ENCODE data around the gene EFCAB8. TPM values are rescaled to one million over a fixed set of nuclear protein-coding genes. Genes with fewer than 3 reads are reported as not detected.

Gene EFCAB8
- total and polyA plus RNA-seq, 4 donors = 0.08 to 0.83 (median 0.46) TPM

- no peaks in the 10 kb centered on the region for H3K27me3 ChIP-seq (ENCODE audit: control insufficient read depth in 3 of 3, insufficient read depth in 3 of 3, low read length in 2 of 3)
Measured at GRCh38 chr20:32887492-32887891, 28.8 kb downstream of the EFCAB8 start.

DNA sequence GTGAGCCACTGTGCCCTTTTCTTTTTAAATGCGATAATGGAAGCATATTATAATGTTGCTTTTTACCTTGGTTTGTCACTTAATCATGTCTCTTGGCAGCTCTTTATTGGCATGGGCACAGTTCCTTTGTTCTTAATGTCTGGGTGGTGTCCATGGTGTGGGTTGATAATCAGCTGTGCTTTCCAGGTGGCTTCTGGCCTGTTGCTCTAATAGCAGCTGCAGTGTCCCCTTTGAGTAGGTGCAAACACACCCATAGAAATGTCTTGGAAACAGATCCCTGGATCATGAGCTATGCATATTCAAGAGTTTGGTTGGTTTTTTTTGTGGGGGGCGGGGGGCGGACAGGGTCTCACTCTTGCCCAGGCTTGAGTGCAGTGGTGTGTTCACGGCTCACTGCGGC, 29.9 kb downstream of the EFCAB8 start:
- Histone ChIP-seq H3K27ac (ENCODE audit: low read depth in 1 of 2, low read length in 1 of 2) (no peak overlapping the region), H3K4me3 (no peak overlapping the region), H3K36me3 (ENCODE audit: control insufficient read depth in 4 of 4, insufficient read depth in 4 of 4, low read length in 4 of 4) (no peaks in the 10 kb centered on the region), H3K9ac (ENCODE audit: insufficient read depth in 1 of 2, low read length in 2 of 2) (no peak overlapping the region), H3K4me1 (ENCODE audit: control insufficient read depth in 5 of 5, insufficient read depth in 5 of 5, low read length in 5 of 5) (no peaks in the 10 kb centered on the region), H3K27me3 (ENCODE audit: control insufficient read depth in 3 of 3, insufficient read depth in 3 of 3, low read length in 2 of 3) (no peaks in the 10 kb centered on the region), H3K9me3 (ENCODE audit: control insufficient read depth in 4 of 4, insufficient read depth in 3 of 4, low read length in 3 of 4) (peaks cover 0 to 3% (median 0%) of the 10 kb centered on the region in 4 donors)
- DNase-seq = no peak
- TF ChIP-seq, protein P1, sequence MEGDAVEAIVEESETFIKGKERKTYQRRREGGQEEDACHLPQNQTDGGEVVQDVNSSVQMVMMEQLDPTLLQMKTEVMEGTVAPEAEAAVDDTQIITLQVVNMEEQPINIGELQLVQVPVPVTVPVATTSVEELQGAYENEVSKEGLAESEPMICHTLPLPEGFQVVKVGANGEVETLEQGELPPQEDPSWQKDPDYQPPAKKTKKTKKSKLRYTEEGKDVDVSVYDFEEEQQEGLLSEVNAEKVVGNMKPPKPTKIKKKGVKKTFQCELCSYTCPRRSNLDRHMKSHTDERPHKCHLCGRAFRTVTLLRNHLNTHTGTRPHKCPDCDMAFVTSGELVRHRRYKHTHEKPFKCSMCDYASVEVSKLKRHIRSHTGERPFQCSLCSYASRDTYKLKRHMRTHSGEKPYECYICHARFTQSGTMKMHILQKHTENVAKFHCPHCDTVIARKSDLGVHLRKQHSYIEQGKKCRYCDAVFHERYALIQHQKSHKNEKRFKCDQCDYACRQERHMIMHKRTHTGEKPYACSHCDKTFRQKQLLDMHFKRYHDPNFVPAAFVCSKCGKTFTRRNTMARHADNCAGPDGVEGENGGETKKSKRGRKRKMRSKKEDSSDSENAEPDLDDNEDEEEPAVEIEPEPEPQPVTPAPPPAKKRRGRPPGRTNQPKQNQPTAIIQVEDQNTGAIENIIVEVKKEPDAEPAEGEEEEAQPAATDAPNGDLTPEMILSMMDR (IDR thresholded peaks at IDR 0.05; ENCODE audit: control extremely low read depth, extremely low read depth) = no peak
- 94 to 98% methylated on average over 5 of the region's 5 CpGs for WGBS, 2 donors
- ATAC-seq (ENCODE audit: insufficient read depth, low FRiP score) = no peak

More at GRCh38 chr20:32887492-32887891, 28.8 kb downstream of the EFCAB8 start:
- H3K4me3 ChIP-seq = no peak overlapping the region
- no peak for DNase-seq
- WGBS, 2 donors = 84 to 89% methylated on average over 11 of the region's 11 CpGs
- no peak overlapping the region for H3K27ac ChIP-seq (ENCODE audit: low read depth in 1 of 2, low read length in 1 of 2)
- peaks cover 0 to 3% (median 0%) of the 10 kb centered on the region in 4 donors for H3K9me3 ChIP-seq (ENCODE audit: control insufficient read depth in 4 of 4, insufficient read depth in 3 of 4, low read length in 3 of 4)
- no peak overlapping the region for H3K9ac ChIP-seq (ENCODE audit: insufficient read depth in 1 of 2, low read length in 2 of 2)
- TF ChIP-seq, protein P1 (IDR thresholded peaks at IDR 0.05; ENCODE audit: control extremely low read depth, extremely low read depth) = no peak
- H3K4me1 ChIP-seq (ENCODE audit: control insufficient read depth in 5 of 5, insufficient read depth in 5 of 5, low read length in 5 of 5) = no peaks in the 10 kb centered on the region
- ATAC-seq (ENCODE audit: insufficient read depth, low FRiP score) = no peak
- no peaks in the 10 kb centered on the region for H3K36me3 ChIP-seq (ENCODE audit: control insufficient read depth in 4 of 4, insufficient read depth in 4 of 4, low read length in 4 of 4)

GRCh38 chr20:32889281-32889680, 30.6 kb downstream of the EFCAB8 start:
- DNase-seq = no peak
- Histone ChIP-seq H3K36me3 (ENCODE audit: control insufficient read depth in 4 of 4, insufficient read depth in 4 of 4, low read length in 4 of 4) (no peaks in the 10 kb centered on the region), H3K9me3 (ENCODE audit: control insufficient read depth in 4 of 4, insufficient read depth in 3 of 4, low read length in 3 of 4) (peaks cover 0 to 3% (median 0%) of the 10 kb centered on the region in 4 donors), H3K9ac (ENCODE audit: insufficient read depth in 1 of 2, low read length in 2 of 2) (no peak overlapping the region), H3K4me3 (no peak overlapping the region), H3K4me1 (ENCODE audit: control insufficient read depth in 5 of 5, insufficient read depth in 5 of 5, low read length in 5 of 5) (no peaks in the 10 kb centered on the region), H3K27me3 (ENCODE audit: control insufficient read depth in 3 of 3, insufficient read depth in 3 of 3, low read length in 2 of 3) (no peaks in the 10 kb centered on the region), H3K27ac (ENCODE audit: low read depth in 1 of 2, low read length in 1 of 2) (no peak overlapping the region)
- TF ChIP-seq, protein P1 (IDR thresholded peaks at IDR 0.05; ENCODE audit: control extremely low read depth, extremely low read depth) = no peak
- WGBS, 2 donors = 92% methylated on average over 5 of the region's 5 CpGs
- no peak for ATAC-seq (ENCODE audit: insufficient read depth, low FRiP score)

GRCh38 chr20:32891491-32891890, 32.8 kb downstream of the EFCAB8 start:
- DNase-seq = no peak
- WGBS, 2 donors = 91 to 97% methylated on average over 8 of the region's 8 CpGs
- Histone ChIP-seq H3K4me1 (ENCODE audit: control insufficient read depth in 5 of 5, insufficient read depth in 5 of 5, low read length in 5 of 5) (no peaks in the 10 kb centered on the region), H3K4me3 (no peak overlapping the region), H3K27ac (ENCODE audit: low read depth in 1 of 2, low read length in 1 of 2) (no peak overlapping the region), H3K36me3 (ENCODE audit: control insufficient read depth in 4 of 4, insufficient read depth in 4 of 4, low read length in 4 of 4) (no peaks in the 10 kb centered on the region), H3K27me3 (ENCODE audit: control insufficient read depth in 3 of 3, insufficient read depth in 3 of 3, low read length in 2 of 3) (no peaks in the 10 kb centered on the region), H3K9me3 (ENCODE audit: control insufficient read depth in 4 of 4, insufficient read depth in 3 of 4, low read length in 3 of 4) (no peaks in the 10 kb centered on the region), H3K9ac (ENCODE audit: insufficient read depth in 1 of 2, low read length in 2 of 2) (no peak overlapping the region)
- TF ChIP-seq, protein P1 (IDR thresholded peaks at IDR 0.05; ENCODE audit: control extremely low read depth, extremely low read depth) = no peak
- ATAC-seq (ENCODE audit: insufficient read depth, low FRiP score) = no peak
